ENCODE results near the gene COBL. TPM values are rescaled to one million over a fixed set of nuclear protein-coding genes. Genes with fewer than 3 reads are reported as not detected.
"Not testable (repeated sequence)": the region's sequence is repeated elsewhere in the genome, so short reads cannot be mapped to it uniquely, and the experiment has no call there.

Gene COBL
- total RNA-seq, 2 experiments from 2014 or later: not detected

GRCh38 chr7:51210766-51211165 lies 105.8 kb downstream of the COBL start:
- Mint-ChIP-seq H3K4me3 (no peak overlapping the region), H3K36me3 (no peaks in the 10 kb centered on the region), H3K27ac (no peak overlapping the region), H3K4me1 (peaks cover 3% of the 10 kb centered on the region), H3K9me3 (ENCODE audit: low read depth) (no peaks in the 10 kb centered on the region), H3K27me3 (no peaks in the 10 kb centered on the region)
- CTCF ChIA-PET: no interaction called here
- ATAC-seq: no peak
- DNase-seq: no peak

DNA sequence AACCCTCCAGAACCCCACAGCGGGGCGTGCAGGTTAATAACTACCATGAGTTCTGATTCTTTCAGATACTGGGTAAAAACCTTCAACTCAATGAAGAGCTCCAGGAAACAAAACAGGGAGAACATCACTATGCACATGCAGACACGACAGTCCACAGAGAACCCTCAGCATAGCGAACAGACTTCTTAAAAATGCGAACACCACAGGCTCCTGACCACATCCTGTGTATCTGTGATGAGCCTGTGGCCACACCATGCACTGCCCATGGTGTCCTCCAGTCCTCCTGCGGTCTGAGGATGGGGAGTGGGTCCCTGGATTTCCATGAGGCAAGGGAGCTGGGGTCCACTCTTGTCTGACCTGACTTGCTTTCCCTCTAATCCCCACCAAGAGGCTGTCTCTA lies 107.2 kb downstream of the COBL start:
- Mint-ChIP-seq H3K27me3 (no peaks in the 10 kb centered on the region), H3K9me3 (ENCODE audit: low read depth) (no peaks in the 10 kb centered on the region), H3K4me1 (peaks cover 3% of the 10 kb centered on the region), H3K27ac (no peak overlapping the region), H3K4me3 (no peak overlapping the region), H3K36me3 (no peaks in the 10 kb centered on the region)
- ATAC-seq (no peak), DNase-seq (no peak)
- CTCF ChIA-PET: no interaction called here

DNA sequence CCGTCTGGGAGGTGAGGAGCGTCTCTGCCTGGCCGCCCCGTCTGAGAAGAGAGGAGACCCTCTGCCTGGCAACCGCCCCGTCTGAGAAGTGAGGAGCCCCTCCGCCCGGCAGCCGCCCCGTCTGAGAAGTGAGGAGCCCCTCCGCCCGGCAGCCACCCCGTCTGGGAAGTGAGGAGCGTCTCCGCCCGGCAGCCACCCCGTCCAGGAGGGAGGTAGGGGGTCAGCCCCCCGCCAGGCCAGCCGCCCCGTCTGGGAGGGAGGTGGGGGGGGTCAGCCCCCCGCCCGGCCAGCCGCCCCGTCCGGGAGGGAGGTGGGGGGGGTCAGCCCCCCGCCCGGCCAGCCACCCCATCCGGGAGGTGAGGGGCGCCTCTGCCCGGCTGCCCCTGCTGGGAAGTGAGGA lies 108.5 kb downstream of the COBL start:
- H3K4me3 Mint-ChIP-seq; H3K36me3 Mint-ChIP-seq; H3K9me3 Mint-ChIP-seq (ENCODE audit: low read depth); ATAC-seq; H3K4me1 Mint-ChIP-seq; CTCF ChIA-PET; DNase-seq; H3K27me3 Mint-ChIP-seq; H3K27ac Mint-ChIP-seq: not testable (repeated sequence)

GRCh38 chr7:51198654-51199053 lies 118.0 kb downstream of the COBL start:
- no peak for DNase-seq
- Mint-ChIP-seq H3K27ac (no peak overlapping the region), H3K27me3 (peaks cover 9% of the 10 kb centered on the region), H3K36me3 (no peaks in the 10 kb centered on the region), H3K9me3 (ENCODE audit: low read depth) (no peaks in the 10 kb centered on the region), H3K4me1 (no peaks in the 10 kb centered on the region), H3K4me3 (no peak overlapping the region)
- CTCF ChIA-PET: interaction anchor here (0.7 kb wide), 1 partner anchor 36 kb away, joined by 3 read pairs; no protein-coding TSS in a partner anchor
- ATAC-seq: no peak

DNA sequence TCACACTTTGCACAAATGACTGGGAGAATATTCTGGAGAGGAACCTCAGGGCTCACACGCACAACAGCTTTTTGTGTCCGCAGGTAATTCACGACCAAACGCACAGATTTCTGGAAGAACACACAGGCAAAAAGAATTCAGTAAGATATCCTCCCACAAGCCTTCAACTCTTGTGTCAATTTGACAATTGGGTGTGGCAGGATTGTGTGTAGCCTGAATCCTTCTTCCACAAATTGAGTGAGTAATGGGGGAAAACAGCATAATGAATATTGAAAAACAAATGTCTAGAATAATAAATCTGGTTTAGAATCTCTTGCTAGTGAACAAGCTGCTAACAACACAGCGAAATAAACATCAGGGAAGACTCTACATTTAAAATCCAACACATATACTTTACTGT lies 125.6 kb downstream of the COBL start:
- Mint-ChIP-seq H3K27me3 (no peaks in the 10 kb centered on the region), H3K36me3 (no peaks in the 10 kb centered on the region), H3K27ac (no peak overlapping the region), H3K4me3 (no peak overlapping the region), H3K9me3 (ENCODE audit: low read depth) (no peaks in the 10 kb centered on the region), H3K4me1 (no peaks in the 10 kb centered on the region)
- ATAC-seq (no peak), DNase-seq (no peak)
- CTCF ChIA-PET: interaction anchor here (1.2 kb wide), 1 partner anchor 30 kb away, joined by 5 read pairs; no protein-coding TSS in a partner anchor

DNA sequence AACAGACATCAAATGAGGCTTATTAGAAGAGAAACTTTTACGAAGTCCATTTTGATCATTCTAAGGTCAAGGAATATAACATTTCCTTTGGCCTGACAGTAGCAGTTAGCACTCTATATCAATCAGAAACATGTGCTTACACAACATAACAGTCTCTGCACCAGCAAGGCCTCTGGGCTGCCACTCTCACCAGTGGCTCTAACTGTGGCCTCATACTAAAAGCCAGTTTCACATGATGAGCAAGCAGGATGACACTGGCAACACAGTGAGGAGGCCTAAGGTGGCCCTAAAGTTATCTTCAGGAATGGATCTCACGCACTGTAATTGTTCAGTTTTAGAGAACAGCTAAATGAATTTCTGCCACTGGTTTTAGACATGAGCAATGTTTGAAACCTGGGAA lies 126.8 kb downstream of the COBL start:
- no peak overlapping the region for H3K4me3 Mint-ChIP-seq
- H3K27me3 Mint-ChIP-seq: no peaks in the 10 kb centered on the region
- CTCF ChIA-PET: interaction anchor here (0.6 kb wide), 1 partner anchor 43 kb away, joined by 3 read pairs; no protein-coding TSS in a partner anchor
- no peak overlapping the region for H3K27ac Mint-ChIP-seq
- DNase-seq: no peak
- no peaks in the 10 kb centered on the region for H3K9me3 Mint-ChIP-seq (ENCODE audit: low read depth)
- H3K4me1 Mint-ChIP-seq: no peaks in the 10 kb centered on the region
- no peaks in the 10 kb centered on the region for H3K36me3 Mint-ChIP-seq
- ATAC-seq: no peak

- Mint-ChIP-seq H3K9me3 (ENCODE audit: low read depth) (no peaks in the 10 kb centered on the region), H3K27ac (no peak overlapping the region), H3K36me3 (no peaks in the 10 kb centered on the region), H3K4me3 (no peak overlapping the region), H3K27me3 (no peaks in the 10 kb centered on the region), H3K4me1 (no peaks in the 10 kb centered on the region)
- CTCF ChIA-PET: no interaction called here
- no peak for DNase-seq
- ATAC-seq: no peak
Measured at GRCh38 chr7:51188987-51189386, 127.6 kb downstream of the COBL start.

- DNase-seq: no peak
- no peak for ATAC-seq
- Mint-ChIP-seq H3K27me3 (peaks cover 2% of the 10 kb centered on the region), H3K36me3 (no peaks in the 10 kb centered on the region), H3K9me3 (ENCODE audit: low read depth) (no peaks in the 10 kb centered on the region), H3K4me1 (no peaks in the 10 kb centered on the region), H3K27ac (no peak overlapping the region), H3K4me3 (no peak overlapping the region)
- CTCF ChIA-PET: no interaction called here
Measured at GRCh38 chr7:51187941-51188340, 128.7 kb downstream of the COBL start.

- no peak for ATAC-seq
- Mint-ChIP-seq H3K27ac (no peak overlapping the region), H3K4me1 (peaks cover 2% of the 10 kb centered on the region), H3K36me3 (no peaks in the 10 kb centered on the region), H3K4me3 (no peak overlapping the region), H3K9me3 (ENCODE audit: low read depth) (no peaks in the 10 kb centered on the region), H3K27me3 (peaks cover 9% of the 10 kb centered on the region)
- CTCF ChIA-PET: no interaction called here
- DNase-seq: no peak
Measured at GRCh38 chr7:51186531-51186930, 130.1 kb downstream of the COBL start.

- Mint-ChIP-seq H3K27me3 (peaks cover 9% of the 10 kb centered on the region), H3K9me3 (ENCODE audit: low read depth) (no peaks in the 10 kb centered on the region), H3K36me3 (no peaks in the 10 kb centered on the region), H3K4me3 (no peak overlapping the region), H3K27ac (no peak overlapping the region), H3K4me1 (peaks cover 2% of the 10 kb centered on the region)
- CTCF ChIA-PET: interaction anchor here (1.7 kb wide), 1 partner anchor 20 kb away, joined by 7 read pairs; no protein-coding TSS in a partner anchor
- ATAC-seq (no peak), DNase-seq (no peak)
Measured at GRCh38 chr7:51182636-51183166, 133.9 kb downstream of the COBL start.

GRCh38 chr7:51180092-51180491 lies 136.5 kb downstream of the COBL start:
- no peak for ATAC-seq
- Mint-ChIP-seq H3K4me1 (peaks cover 2% of the 10 kb centered on the region), H3K27ac (no peak overlapping the region), H3K4me3 (no peak overlapping the region), H3K27me3 (peaks cover 19% of the 10 kb centered on the region), H3K36me3 (no peaks in the 10 kb centered on the region), H3K9me3 (ENCODE audit: low read depth) (no peaks in the 10 kb centered on the region)
- CTCF ChIA-PET: no interaction called here
- no peak for DNase-seq

- Mint-ChIP-seq H3K27me3 (peaks cover 23% of the 10 kb centered on the region), H3K27ac (no peak overlapping the region), H3K36me3 (no peaks in the 10 kb centered on the region), H3K4me1 (no peaks in the 10 kb centered on the region), H3K4me3 (no peak overlapping the region), H3K9me3 (ENCODE audit: low read depth) (no peaks in the 10 kb centered on the region)
- CTCF ChIA-PET: interaction anchor here (1.0 to 1.9 kb wide), 2 partner anchors 8 to 15 kb away, joined by 3 to 4 read pairs; no protein-coding TSS in a partner anchor
- ATAC-seq (no peak), DNase-seq (no peak)
Measured at GRCh38 chr7:51175992-51176388, 140.6 kb downstream of the COBL start.

DNA sequence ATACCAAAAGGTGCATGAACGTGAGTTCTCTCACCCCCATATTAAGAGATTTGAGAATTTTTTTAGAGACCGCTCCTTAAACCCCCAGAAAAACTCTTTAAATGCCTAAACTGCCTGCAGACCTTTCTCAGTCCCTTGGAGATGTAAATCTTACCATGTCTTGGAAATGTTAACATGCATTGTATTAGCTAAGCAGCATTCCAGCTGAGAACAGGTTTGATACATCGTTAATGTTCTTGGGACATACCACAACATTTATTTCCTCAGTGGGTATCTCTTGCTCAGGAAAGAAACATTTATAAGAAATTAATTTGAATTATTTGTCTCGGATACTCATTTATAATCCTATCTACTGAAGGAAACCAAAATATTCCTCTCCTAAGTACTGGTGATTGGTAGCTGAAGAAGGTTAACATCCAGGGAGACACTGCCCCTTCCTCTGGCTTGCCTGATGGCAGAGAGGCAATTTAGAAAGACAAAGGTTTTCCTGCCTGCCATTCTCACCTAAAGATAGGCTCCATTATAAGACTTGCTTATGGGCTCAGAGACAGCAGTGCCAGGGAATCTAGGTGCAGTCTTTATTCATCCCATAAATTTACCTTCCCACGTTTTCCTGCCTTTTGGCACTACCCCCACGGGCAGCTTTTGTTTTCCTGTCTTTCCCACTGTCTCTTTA lies 141.2 kb downstream of the COBL start:
- Mint-ChIP-seq H3K27ac (no peak overlapping the region), H3K9me3 (ENCODE audit: low read depth) (no peaks in the 10 kb centered on the region), H3K4me1 (no peaks in the 10 kb centered on the region), H3K4me3 (no peak overlapping the region), H3K36me3 (no peaks in the 10 kb centered on the region), H3K27me3 (peaks cover 23% of the 10 kb centered on the region)
- ATAC-seq (no peak), DNase-seq (no peak)
- CTCF ChIA-PET: interaction anchor here (1.0 to 1.9 kb wide), 2 partner anchors 7 to 15 kb away, joined by 3 to 4 read pairs; no protein-coding TSS in a partner anchor

GRCh38 chr7:51165337-51165736 lies 151.3 kb downstream of the COBL start:
- DNase-seq (no peak), ATAC-seq (no peak)
- Mint-ChIP-seq H3K27ac (no peak overlapping the region), H3K4me1 (peaks cover 6% of the 10 kb centered on the region), H3K9me3 (ENCODE audit: low read depth) (no peaks in the 10 kb centered on the region), H3K4me3 (no peak overlapping the region), H3K36me3 (no peaks in the 10 kb centered on the region), H3K27me3 (peaks cover 37% of the 10 kb centered on the region)
- CTCF ChIA-PET: no interaction called here

All from activated CD8-positive, alpha-beta memory T cell treated with anti-CD3 and anti-CD28 coated beads, Interleukin-2, amount 10 ng/mL, durations not matched to agents 7 days and 5 days (primary cell).